DND-41 (cell line): ENCODE results near the gene CHSY3.

Experiments
- EZH2 ChIP-seq: IDR thresholded peaks from 3 replicates; pipeline ENCODE4 v1.6.1; 2012; ENCODE audit warnings: borderline replicate concordance, low read depth, mild to moderate bottlenecking, moderate library complexity, low read length, inconsistent platforms; ENCODE audit not compliant: severe bottlenecking
- TF ChIP-seq, protein P1 (sequence below): IDR thresholded peaks from 2 replicates; pipeline ENCODE4 v1.5.1; 2012; ENCODE audit warnings: borderline replicate concordance, low read length, moderate library complexity, mild to moderate bottlenecking; ENCODE audit not compliant: poor library complexity, severe bottlenecking; ENCODE audit errors: extremely low read depth

- TF ChIP-seq, protein P1, sequence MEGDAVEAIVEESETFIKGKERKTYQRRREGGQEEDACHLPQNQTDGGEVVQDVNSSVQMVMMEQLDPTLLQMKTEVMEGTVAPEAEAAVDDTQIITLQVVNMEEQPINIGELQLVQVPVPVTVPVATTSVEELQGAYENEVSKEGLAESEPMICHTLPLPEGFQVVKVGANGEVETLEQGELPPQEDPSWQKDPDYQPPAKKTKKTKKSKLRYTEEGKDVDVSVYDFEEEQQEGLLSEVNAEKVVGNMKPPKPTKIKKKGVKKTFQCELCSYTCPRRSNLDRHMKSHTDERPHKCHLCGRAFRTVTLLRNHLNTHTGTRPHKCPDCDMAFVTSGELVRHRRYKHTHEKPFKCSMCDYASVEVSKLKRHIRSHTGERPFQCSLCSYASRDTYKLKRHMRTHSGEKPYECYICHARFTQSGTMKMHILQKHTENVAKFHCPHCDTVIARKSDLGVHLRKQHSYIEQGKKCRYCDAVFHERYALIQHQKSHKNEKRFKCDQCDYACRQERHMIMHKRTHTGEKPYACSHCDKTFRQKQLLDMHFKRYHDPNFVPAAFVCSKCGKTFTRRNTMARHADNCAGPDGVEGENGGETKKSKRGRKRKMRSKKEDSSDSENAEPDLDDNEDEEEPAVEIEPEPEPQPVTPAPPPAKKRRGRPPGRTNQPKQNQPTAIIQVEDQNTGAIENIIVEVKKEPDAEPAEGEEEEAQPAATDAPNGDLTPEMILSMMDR: no peak
- no peak for TF ChIP-seq EZH2
Measured at GRCh38 chr5:129966071-129966470, 61.8 kb downstream of the CHSY3 start.
